ENCODE measurements around the gene LHFPL2.

DNA sequence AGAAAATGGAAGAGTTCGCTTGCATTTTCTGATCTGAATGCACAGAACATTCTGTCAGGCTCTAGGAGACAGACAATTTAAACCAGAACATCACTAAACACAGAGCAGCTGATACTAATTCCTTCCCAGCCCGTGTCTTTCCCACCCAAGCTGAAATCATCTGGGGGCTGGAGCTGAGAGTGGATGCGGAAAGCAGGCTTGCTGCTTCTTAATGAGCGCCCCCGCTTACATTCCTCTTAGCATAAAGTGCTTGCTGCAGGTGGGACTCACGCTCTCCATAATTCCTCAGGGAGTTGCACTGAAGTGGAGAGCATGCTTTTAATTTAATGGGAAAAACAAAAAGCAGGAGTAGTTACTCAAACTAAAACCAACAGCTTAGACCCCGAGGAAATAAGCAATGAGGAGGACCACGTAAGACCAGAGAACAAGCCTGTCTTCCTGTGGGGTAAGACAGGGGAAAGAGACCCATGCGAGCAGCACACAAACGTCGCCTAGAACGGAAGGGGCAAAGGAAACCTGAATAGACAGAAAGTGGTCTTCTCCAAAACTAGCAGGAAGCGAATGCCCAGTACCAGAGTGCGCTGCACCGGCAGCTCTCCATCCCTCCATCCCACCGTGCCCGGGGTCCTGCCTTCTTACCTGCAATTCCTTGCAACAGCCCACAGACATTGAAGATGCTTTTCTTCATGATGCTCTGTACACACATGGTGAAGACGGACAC lies 139.3 kb downstream of the LHFPL2 start:
- TF ChIP-seq, protein P1, sequence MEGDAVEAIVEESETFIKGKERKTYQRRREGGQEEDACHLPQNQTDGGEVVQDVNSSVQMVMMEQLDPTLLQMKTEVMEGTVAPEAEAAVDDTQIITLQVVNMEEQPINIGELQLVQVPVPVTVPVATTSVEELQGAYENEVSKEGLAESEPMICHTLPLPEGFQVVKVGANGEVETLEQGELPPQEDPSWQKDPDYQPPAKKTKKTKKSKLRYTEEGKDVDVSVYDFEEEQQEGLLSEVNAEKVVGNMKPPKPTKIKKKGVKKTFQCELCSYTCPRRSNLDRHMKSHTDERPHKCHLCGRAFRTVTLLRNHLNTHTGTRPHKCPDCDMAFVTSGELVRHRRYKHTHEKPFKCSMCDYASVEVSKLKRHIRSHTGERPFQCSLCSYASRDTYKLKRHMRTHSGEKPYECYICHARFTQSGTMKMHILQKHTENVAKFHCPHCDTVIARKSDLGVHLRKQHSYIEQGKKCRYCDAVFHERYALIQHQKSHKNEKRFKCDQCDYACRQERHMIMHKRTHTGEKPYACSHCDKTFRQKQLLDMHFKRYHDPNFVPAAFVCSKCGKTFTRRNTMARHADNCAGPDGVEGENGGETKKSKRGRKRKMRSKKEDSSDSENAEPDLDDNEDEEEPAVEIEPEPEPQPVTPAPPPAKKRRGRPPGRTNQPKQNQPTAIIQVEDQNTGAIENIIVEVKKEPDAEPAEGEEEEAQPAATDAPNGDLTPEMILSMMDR (IDR thresholded peaks at IDR 0.05): no peak
- no peak for TF ChIP-seq POLR2A (IDR thresholded peaks at IDR 0.05)

Measured in prostate gland (tissue), 2 donors.